ENCODE measurements around the gene RIPK4. TPM values are rescaled to one million over a fixed set of nuclear protein-coding genes. Genes with fewer than 3 reads are reported as not detected.

RIPK4 gene
- total RNA-seq, 3 donors from 2014 or later (not counting 1 experiment from before 2014, with no cell fraction given) = 0.09 TPM; not detected in 2

DNA sequence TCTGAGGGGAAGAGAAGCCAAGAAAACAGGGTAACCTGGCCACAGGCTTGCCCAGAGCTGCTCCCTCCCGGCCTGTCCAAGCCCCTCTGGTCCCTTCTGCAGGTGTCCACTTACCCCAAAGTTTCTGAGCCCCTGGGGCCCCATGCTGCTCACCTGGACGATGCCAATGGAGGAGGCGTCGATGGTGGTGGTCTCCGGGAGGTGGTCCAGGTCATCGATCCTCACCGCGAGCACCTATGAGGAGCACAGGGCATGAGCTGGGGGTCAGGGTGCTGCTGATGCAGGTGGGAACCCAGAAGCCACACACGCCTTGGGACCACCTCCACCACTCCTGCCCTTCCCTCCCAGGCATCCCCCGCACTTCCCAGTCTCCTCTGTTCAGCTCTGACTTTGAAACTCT lies 37.5 kb upstream of the RIPK4 start:
- Mint-ChIP-seq H3K4me3 (no peak overlapping the region), H3K27me3 (ENCODE audit: low read depth in 2 of 2) (no peaks in the 10 kb centered on the region), H3K4me1 (peaks cover 0 to 19% of the 10 kb centered on the region in 2 donors), H3K9me3 (peaks cover 10% of the 10 kb centered on the region in 2 donors), H3K36me3 (peaks cover 8% of the 10 kb centered on the region), H3K27ac (no peak overlapping the region)
- Histone ChIP-seq H3K4me3 (ENCODE audit: low read length) (no peak overlapping the region), H3K36me3 (ENCODE audit: control insufficient read depth, insufficient read depth, low read length) (peaks cover 30% of the 10 kb centered on the region), H3K27me3 (ENCODE audit: control insufficient read depth, insufficient read depth, low read length) (no peaks in the 10 kb centered on the region), H3K27ac (ENCODE audit: low read length) (no peak overlapping the region), H3K4me1 (ENCODE audit: control insufficient read depth, insufficient read depth, low read length) (no peaks in the 10 kb centered on the region), H3K9me3 (ENCODE audit: control insufficient read depth, insufficient read depth, low read length) (no peaks in the 10 kb centered on the region)
- intact Hi-C loops (cut with micrococcal nuclease) = loop anchor here (10.0 kb wide), 1 partner anchor 60 kb away; no protein-coding TSS in a partner anchor
- no peak for DNase-seq
- TF ChIP-seq, protein P1, sequence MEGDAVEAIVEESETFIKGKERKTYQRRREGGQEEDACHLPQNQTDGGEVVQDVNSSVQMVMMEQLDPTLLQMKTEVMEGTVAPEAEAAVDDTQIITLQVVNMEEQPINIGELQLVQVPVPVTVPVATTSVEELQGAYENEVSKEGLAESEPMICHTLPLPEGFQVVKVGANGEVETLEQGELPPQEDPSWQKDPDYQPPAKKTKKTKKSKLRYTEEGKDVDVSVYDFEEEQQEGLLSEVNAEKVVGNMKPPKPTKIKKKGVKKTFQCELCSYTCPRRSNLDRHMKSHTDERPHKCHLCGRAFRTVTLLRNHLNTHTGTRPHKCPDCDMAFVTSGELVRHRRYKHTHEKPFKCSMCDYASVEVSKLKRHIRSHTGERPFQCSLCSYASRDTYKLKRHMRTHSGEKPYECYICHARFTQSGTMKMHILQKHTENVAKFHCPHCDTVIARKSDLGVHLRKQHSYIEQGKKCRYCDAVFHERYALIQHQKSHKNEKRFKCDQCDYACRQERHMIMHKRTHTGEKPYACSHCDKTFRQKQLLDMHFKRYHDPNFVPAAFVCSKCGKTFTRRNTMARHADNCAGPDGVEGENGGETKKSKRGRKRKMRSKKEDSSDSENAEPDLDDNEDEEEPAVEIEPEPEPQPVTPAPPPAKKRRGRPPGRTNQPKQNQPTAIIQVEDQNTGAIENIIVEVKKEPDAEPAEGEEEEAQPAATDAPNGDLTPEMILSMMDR (IDR thresholded peaks at IDR 0.05) = no peak
- WGBS (ENCODE audit: insufficient coverage) = 93% methylated on average over 10 of the region's 10 CpGs
- no peak for ATAC-seq

GRCh38 chr21:41803316-41803715 lies 36.5 kb upstream of the RIPK4 start:
- Mint-ChIP-seq H3K9me3 (peaks cover 10% of the 10 kb centered on the region in 2 donors), H3K27me3 (ENCODE audit: low read depth in 2 of 2) (no peaks in the 10 kb centered on the region), H3K4me3 (no peak overlapping the region), H3K27ac (no peak overlapping the region), H3K4me1 (peaks cover 0 to 19% of the 10 kb centered on the region in 2 donors), H3K36me3 (peaks cover 8% of the 10 kb centered on the region)
- intact Hi-C loops (cut with micrococcal nuclease) = loop anchor here (10.0 kb wide), 1 partner anchor 59 kb away; no protein-coding TSS in a partner anchor
- WGBS (ENCODE audit: insufficient coverage) = 60% methylated on average over 13 of the region's 13 CpGs
- TF ChIP-seq, protein P1 (IDR thresholded peaks at IDR 0.05) = no peak
- H3K27ac ChIP-seq (ENCODE audit: low read length) = no peak overlapping the region
- ATAC-seq (no peak), DNase-seq (no peak)
- H3K4me3 ChIP-seq (ENCODE audit: low read length) = no peak overlapping the region
- peaks cover 30% of the 10 kb centered on the region for H3K36me3 ChIP-seq (ENCODE audit: control insufficient read depth, insufficient read depth, low read length)
- no peaks in the 10 kb centered on the region for H3K27me3 ChIP-seq (ENCODE audit: control insufficient read depth, insufficient read depth, low read length)
- no peaks in the 10 kb centered on the region for H3K9me3 ChIP-seq (ENCODE audit: control insufficient read depth, insufficient read depth, low read length)
- H3K4me1 ChIP-seq (ENCODE audit: control insufficient read depth, insufficient read depth, low read length) = no peaks in the 10 kb centered on the region

DNA sequence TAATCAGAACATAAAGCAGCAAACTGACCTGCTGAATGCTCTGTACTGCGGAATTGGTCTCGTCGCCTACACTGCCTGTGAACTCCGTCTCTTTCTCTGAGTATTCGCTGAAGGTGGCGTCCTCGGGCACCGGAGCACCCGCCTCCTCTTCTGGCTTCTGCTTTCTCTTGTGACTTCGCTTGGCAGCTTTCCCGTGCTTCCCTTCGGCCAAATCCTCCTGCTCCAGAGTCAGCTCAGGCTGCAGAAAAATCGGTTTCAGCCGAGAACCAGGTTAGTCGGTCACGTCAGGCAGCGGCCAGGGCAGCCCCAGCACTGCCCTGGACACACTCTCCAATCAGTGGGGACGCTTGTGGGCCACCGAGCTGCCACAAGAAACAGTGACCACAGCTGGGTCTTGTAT lies 35.8 kb upstream of the RIPK4 start:
- Histone ChIP-seq H3K27me3 (ENCODE audit: control insufficient read depth, insufficient read depth, low read length) (no peaks in the 10 kb centered on the region), H3K27ac (ENCODE audit: low read length) (no peak overlapping the region), H3K36me3 (ENCODE audit: control insufficient read depth, insufficient read depth, low read length) (peaks cover 30% of the 10 kb centered on the region), H3K4me3 (ENCODE audit: low read length) (no peak overlapping the region), H3K4me1 (ENCODE audit: control insufficient read depth, insufficient read depth, low read length) (no peaks in the 10 kb centered on the region), H3K9me3 (ENCODE audit: control insufficient read depth, insufficient read depth, low read length) (no peaks in the 10 kb centered on the region)
- DNase-seq (no peak), ATAC-seq (no peak)
- peaks cover 10% of the 10 kb centered on the region in 2 donors for H3K9me3 Mint-ChIP-seq
- H3K27me3 Mint-ChIP-seq (ENCODE audit: low read depth in 2 of 2) = no peaks in the 10 kb centered on the region
- peaks cover 8% of the 10 kb centered on the region for H3K36me3 Mint-ChIP-seq
- H3K4me3 Mint-ChIP-seq = no peak overlapping the region
- no peak overlapping the region for H3K27ac Mint-ChIP-seq
- H3K4me1 Mint-ChIP-seq = peaks cover 0 to 19% of the 10 kb centered on the region in 2 donors
- TF ChIP-seq, protein P1 (IDR thresholded peaks at IDR 0.05) = no peak
- intact Hi-C loops (cut with micrococcal nuclease) = loop anchor here (10.0 kb wide), 1 partner anchor 58 kb away; no protein-coding TSS in a partner anchor
- 81% methylated on average over 19 of the region's 19 CpGs for WGBS (ENCODE audit: insufficient coverage)

DNA sequence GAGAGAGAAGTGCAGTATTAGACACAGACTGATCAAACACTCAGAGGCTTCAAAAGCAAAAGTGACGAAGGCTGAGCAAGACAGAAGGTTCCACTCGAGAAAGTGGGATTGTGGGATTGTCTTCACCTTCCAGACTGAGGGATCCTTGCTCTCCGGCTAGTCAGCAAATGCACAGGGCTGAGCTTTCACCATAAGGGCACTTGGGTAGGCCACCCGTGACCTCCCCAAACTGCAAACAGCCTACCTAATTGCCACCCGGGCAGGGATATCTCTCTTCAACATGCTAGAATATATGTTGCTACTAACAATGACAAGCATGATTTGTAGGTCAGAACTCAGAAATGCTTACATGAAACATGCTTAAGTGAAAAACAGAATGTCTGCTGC lies 35.3 kb upstream of the RIPK4 start:
- Histone ChIP-seq H3K27me3 (ENCODE audit: control insufficient read depth, insufficient read depth, low read length) (no peaks in the 10 kb centered on the region), H3K4me3 (ENCODE audit: low read length) (no peak overlapping the region), H3K9me3 (ENCODE audit: control insufficient read depth, insufficient read depth, low read length) (no peaks in the 10 kb centered on the region), H3K27ac (ENCODE audit: low read length) (no peak overlapping the region), H3K36me3 (ENCODE audit: control insufficient read depth, insufficient read depth, low read length) (peaks cover 30% of the 10 kb centered on the region), H3K4me1 (ENCODE audit: control insufficient read depth, insufficient read depth, low read length) (no peaks in the 10 kb centered on the region)
- DNase-seq = no peak
- Mint-ChIP-seq H3K27ac (no peak overlapping the region), H3K36me3 (peaks cover 8% of the 10 kb centered on the region), H3K9me3 (peaks cover 10% of the 10 kb centered on the region in 2 donors), H3K27me3 (ENCODE audit: low read depth in 2 of 2) (no peaks in the 10 kb centered on the region), H3K4me1 (peaks cover 0 to 14% of the 10 kb centered on the region in 2 donors), H3K4me3 (no peak overlapping the region)
- intact Hi-C loops (cut with micrococcal nuclease) = loop anchor here (10.0 kb wide), 1 partner anchor 57 kb away; no protein-coding TSS in a partner anchor
- WGBS (ENCODE audit: insufficient coverage) = 62% methylated on average over 5 of the region's 5 CpGs
- no peak for ATAC-seq
- TF ChIP-seq, protein P1 (IDR thresholded peaks at IDR 0.05) = no peak

Measured in natural killer cell (primary cell).